HEK293 (cell line): ENCODE measurements around the gene WDR4.

Source experiments
- CTCF ChIA-PET: fragments of 350-600 bp; formaldehyde crosslinking; extraction: SDS; loops from one replicate; lab custom pipeline; 2021; ENCODE audit warnings: antibody characterized with exemption; lab: Yijun Ruan, JAX
- POLR2A ChIA-PET: fragments of 300-600 bp; formaldehyde crosslinking; extraction: SDS; loops from one replicate; lab custom pipeline; 2020; ENCODE audit warnings: antibody characterized with exemption, inconsistent platforms; lab: Yijun Ruan, JAX
- H3K27ac ChIP-seq: fragments of 200-500 bp; sonication (Bioruptor generic); 2 replicates; pipeline ENCODE4 v1.5.1; 2014; ENCODE audit warnings: low read depth, low read length, control low read depth, inconsistent platforms; ENCODE audit errors: extremely low read depth
- H3K36me3 ChIP-seq, 2 experiments: fragments of 200-500 bp in 1 of 2; sonication (Bioruptor generic) in 1 of 2; 1 replicate in 1 of 2; 2 replicates in 1 of 2; pipeline ENCODE4 v1.5.1; 2014 to 2017; ENCODE audit warnings: inconsistent platforms in 2 of 2, low read length in 2 of 2; ENCODE audit not compliant: control insufficient read depth in 2 of 2, insufficient read depth in 1 of 2
- H3K4me1 ChIP-seq: fragments of 200-500 bp; sonication (Bioruptor generic); 2 replicates; pipeline ENCODE4 v1.5.1; 2014; ENCODE audit warnings: mild to moderate bottlenecking, low read length, inconsistent platforms; ENCODE audit not compliant: control insufficient read depth, insufficient read depth
- H3K4me3 ChIP-seq: 2 replicates; pipeline ENCODE4 v1.5.1; 2011; ENCODE audit warnings: low read depth, mild to moderate bottlenecking, control low read depth, low read length, moderate library complexity
- H3K9me3 ChIP-seq: fragments of 200-500 bp; sonication (Bioruptor generic); 2 replicates; pipeline ENCODE4 v1.5.1; 2014; ENCODE audit warnings: low read depth, low read length, inconsistent platforms; ENCODE audit not compliant: control insufficient read depth, insufficient read depth
- OSR2 ChIP-seq: fragments of 450-650 bp; formaldehyde crosslinking; IDR thresholded peaks from 2 replicates; pipeline ENCODE4 v1.5.1; 2016; ENCODE audit warnings: missing biosample characterization, missing genetic modification characterization
- RBAK ChIP-seq: fragments of 450-650 bp; formaldehyde crosslinking; IDR thresholded peaks from 2 replicates; pipeline ENCODE4 v1.5.1; 2016; ENCODE audit warnings: missing biosample characterization, missing genetic modification characterization
- SCRT1 ChIP-seq: fragments of 450-650 bp; formaldehyde crosslinking; IDR thresholded peaks from 2 replicates; pipeline ENCODE4 v1.5.1; 2016; ENCODE audit warnings: missing biosample characterization, missing genetic modification characterization, borderline replicate concordance
- SETDB1 ChIP-seq: IDR thresholded peaks from one replicate; pipeline ENCODE4 v1.6.1; 2017; ENCODE audit warnings: mild to moderate bottlenecking, low read length, moderate library complexity, mixed read lengths; ENCODE audit not compliant: insufficient read length
- WT1 ChIP-seq: fragments of 450-650 bp; formaldehyde crosslinking; IDR thresholded peaks from 2 replicates; pipeline ENCODE4 v1.5.1; 2016; ENCODE audit warnings: missing biosample characterization, missing genetic modification characterization
- ZBTB20 ChIP-seq: fragments of 450-650 bp; formaldehyde crosslinking; IDR thresholded peaks from 2 replicates; pipeline ENCODE4 v1.5.1; 2016; ENCODE audit warnings: missing biosample characterization, missing genetic modification characterization
- ZNF140 ChIP-seq: fragments of 450-650 bp; formaldehyde crosslinking; IDR thresholded peaks from 2 replicates; pipeline ENCODE4 v1.5.1; 2016; ENCODE audit warnings: missing biosample characterization, missing genetic modification characterization
- ZNF155 ChIP-seq: fragments of 450-650 bp; formaldehyde crosslinking; IDR thresholded peaks from 2 replicates; pipeline ENCODE4 v1.5.1; 2016; ENCODE audit warnings: missing biosample characterization, missing genetic modification characterization
- ZNF174 ChIP-seq: fragments of 450-650 bp; formaldehyde crosslinking; IDR thresholded peaks from 2 replicates; pipeline ENCODE4 v1.5.0; 2017; ENCODE audit warnings: missing biosample characterization, mild to moderate bottlenecking, missing genetic modification characterization
- ZNF223 ChIP-seq: fragments of 450-650 bp; formaldehyde crosslinking; IDR thresholded peaks from 2 replicates; pipeline ENCODE4 v1.5.1; 2016; ENCODE audit warnings: missing biosample characterization, missing genetic modification characterization
- ZNF274 ChIP-seq, 2 experiments: fragments of 200-500 bp in 1 of 2; fragments of 450-650 bp in 1 of 2; sonication (Bioruptor generic) in 1 of 2; formaldehyde crosslinking in 1 of 2; IDR thresholded peaks; 2 replicates each; pipeline versions ENCODE4 v1.5.1 to v1.6.1; 2014 to 2016; ENCODE audit warnings: borderline replicate concordance in 1 of 2, inconsistent platforms in 1 of 2, low read length in 1 of 2, missing biosample characterization in 1 of 2, missing genetic modification characterization in 1 of 2
- ZNF292 ChIP-seq: fragments of 450-650 bp; formaldehyde crosslinking; IDR thresholded peaks from 2 replicates; pipeline ENCODE4 v1.5.1; 2016; ENCODE audit warnings: low read depth, missing biosample characterization, missing genetic modification characterization, borderline replicate concordance
- ZNF335 ChIP-seq: fragments of 450-650 bp; formaldehyde crosslinking; conservative IDR thresholded peaks from 2 replicates; pipeline ENCODE4 v1.5.1; 2016; ENCODE audit warnings: missing biosample characterization, missing genetic modification characterization
- ZNF350 ChIP-seq: fragments of 450-650 bp; formaldehyde crosslinking; IDR thresholded peaks from 2 replicates; pipeline ENCODE4 v1.5.0; 2017; ENCODE audit warnings: missing biosample characterization, mild to moderate bottlenecking, missing genetic modification characterization
- ZNF354C ChIP-seq: fragments of 450-650 bp; formaldehyde crosslinking; IDR thresholded peaks from 2 replicates; pipeline ENCODE4 v1.5.1; 2016; ENCODE audit warnings: missing biosample characterization, missing genetic modification characterization, low read depth, borderline replicate concordance
- ZNF37A ChIP-seq: fragments of 450-650 bp; IDR thresholded peaks from 2 replicates; pipeline ENCODE4 v1.5.1; 2018; ENCODE audit warnings: missing biosample characterization, missing genetic modification characterization
- ZNF530 ChIP-seq: fragments of 450-650 bp; formaldehyde crosslinking; IDR thresholded peaks from 2 replicates; pipeline ENCODE4 v1.5.1; 2016; ENCODE audit warnings: low read depth, missing biosample characterization, missing genetic modification characterization
- ZNF701 ChIP-seq: fragments of 450-650 bp; formaldehyde crosslinking; IDR thresholded peaks from 2 replicates; pipeline ENCODE4 v1.5.1; 2016; ENCODE audit warnings: missing biosample characterization, missing genetic modification characterization
- ZNF777 ChIP-seq: fragments of 450-650 bp; formaldehyde crosslinking; IDR thresholded peaks from 2 replicates; pipeline ENCODE4 v1.5.1; 2017; ENCODE audit warnings: missing biosample characterization, missing genetic modification characterization, borderline replicate concordance
- TF ChIP-seq, protein P1 (sequence below): fragments of 450-650 bp; formaldehyde crosslinking; conservative IDR thresholded peaks from 2 replicates; pipeline ENCODE4 v1.5.1; 2016; ENCODE audit warnings: low read depth, missing biosample characterization, missing genetic modification characterization
- TF ChIP-seq, protein P2 (sequence below): fragments of 450-650 bp; formaldehyde crosslinking; IDR thresholded peaks from 2 replicates; pipeline ENCODE4 v1.5.1; 2016; ENCODE audit warnings: missing biosample characterization, missing genetic modification characterization
- TF ChIP-seq, protein P3 (sequence below): fragments of 450-650 bp; formaldehyde crosslinking; IDR thresholded peaks from 2 replicates; pipeline ENCODE4 v1.5.1; 2016; ENCODE audit warnings: missing biosample characterization, missing genetic modification characterization
- TF ChIP-seq, protein P4 (sequence below): sonication (generic); formaldehyde crosslinking; IDR thresholded peaks from 2 replicates; pipeline ENCODE4 v1.8.1; 2022; ENCODE audit warnings: mild to moderate bottlenecking, moderate library complexity, missing genetic modification reagents
- TF ChIP-seq, protein P5 (sequence below): fragments of 450-650 bp; formaldehyde crosslinking; IDR thresholded peaks from 2 replicates; pipeline ENCODE4 v1.5.1; 2016; ENCODE audit warnings: missing biosample characterization, missing genetic modification characterization
- TF ChIP-seq, protein P6 (sequence below): fragments of 450-650 bp; formaldehyde crosslinking; IDR thresholded peaks from 2 replicates; pipeline ENCODE4 v1.5.1; 2016; ENCODE audit warnings: missing biosample characterization, missing genetic modification characterization

WDR4 gene

DNA sequence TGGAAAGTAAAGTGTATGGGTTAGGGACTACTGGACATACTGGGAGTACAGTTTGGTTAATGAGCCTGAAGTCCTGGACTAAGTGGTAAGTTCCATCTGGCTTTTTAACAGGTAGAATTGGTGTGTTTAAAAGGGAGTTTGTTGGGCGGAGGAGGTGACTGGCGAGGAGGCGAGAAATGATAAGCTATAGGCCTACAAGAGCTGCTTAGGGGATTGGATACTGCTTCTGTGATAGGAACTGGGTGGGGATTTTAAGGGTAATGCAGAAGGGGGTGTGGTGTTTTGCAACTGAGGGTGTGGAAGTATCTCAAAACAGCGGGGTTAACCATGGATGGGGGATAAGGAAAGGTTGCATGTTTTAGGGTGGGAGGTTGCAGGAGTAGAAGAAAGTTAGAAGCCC is 42.6 kb upstream of the WDR4 start:
- ChIA-PET CTCF (interaction anchor here (0.6 to 0.7 kb wide), 3 partner anchors 258 to 796 kb away, joined by 3 read pairs; no protein-coding TSS in a partner anchor), POLR2A (interaction anchor here (0.6 kb wide), 1 partner anchor 769 kb away, joined by 4 read pairs; no protein-coding TSS in a partner anchor)
- no peak overlapping the region for H3K27ac ChIP-seq

DNA sequence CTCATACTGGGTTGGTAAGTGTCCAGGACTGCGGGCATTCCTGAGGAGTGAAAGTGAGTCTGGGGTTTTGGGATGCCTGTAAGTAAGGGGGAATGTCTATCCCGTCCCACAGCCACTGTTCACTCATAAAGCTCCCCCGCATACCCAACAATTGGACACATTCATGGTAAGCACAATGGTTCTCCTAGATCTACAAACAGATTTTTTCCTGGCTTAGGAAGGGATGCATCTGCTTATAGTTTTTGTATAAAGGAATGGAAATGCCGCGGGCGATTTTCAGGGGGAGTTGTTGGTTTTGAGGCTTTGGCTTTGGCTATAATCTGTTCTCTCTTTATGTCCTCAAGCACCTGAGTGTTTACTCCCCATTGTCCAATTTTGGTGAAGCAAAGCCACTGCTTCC is 39.0 kb upstream of the WDR4 start:
- no peak overlapping the region for H3K27ac ChIP-seq
- ChIA-PET CTCF (no interaction called here), POLR2A (interaction anchor here (1.3 kb wide), 1 partner anchor 25 kb away, joined by 3 read pairs; the partner anchor contains the start of gene NDUFV3)
- H3K9me3 ChIP-seq: no peaks in the 10 kb centered on the region
- no peaks in the 10 kb centered on the region for H3K4me1 ChIP-seq
- no peak overlapping the region for H3K4me3 ChIP-seq
- H3K36me3 ChIP-seq: peaks cover 0 to under 1% of the 10 kb centered on the region in 2 experiments; a peak in 2 of 3 replicates
- TF ChIP-seq ZNF350: no peak
- TF ChIP-seq OSR2 (tag by site-specific recombination): no peak
- TF ChIP-seq ZNF274 (IDR thresholded peaks at IDR 0.05; ENCODE audit: low read length): no peak
- no peak for TF ChIP-seq ZNF274 (tag by site-specific recombination; IDR thresholded peaks at IDR 0.05; ENCODE audit: borderline replicate concordance)
- no peak for TF ChIP-seq WT1
- TF ChIP-seq RBAK (tag by site-specific recombination): no peak
- TF ChIP-seq ZBTB20: no peak
- TF ChIP-seq, protein P1, sequence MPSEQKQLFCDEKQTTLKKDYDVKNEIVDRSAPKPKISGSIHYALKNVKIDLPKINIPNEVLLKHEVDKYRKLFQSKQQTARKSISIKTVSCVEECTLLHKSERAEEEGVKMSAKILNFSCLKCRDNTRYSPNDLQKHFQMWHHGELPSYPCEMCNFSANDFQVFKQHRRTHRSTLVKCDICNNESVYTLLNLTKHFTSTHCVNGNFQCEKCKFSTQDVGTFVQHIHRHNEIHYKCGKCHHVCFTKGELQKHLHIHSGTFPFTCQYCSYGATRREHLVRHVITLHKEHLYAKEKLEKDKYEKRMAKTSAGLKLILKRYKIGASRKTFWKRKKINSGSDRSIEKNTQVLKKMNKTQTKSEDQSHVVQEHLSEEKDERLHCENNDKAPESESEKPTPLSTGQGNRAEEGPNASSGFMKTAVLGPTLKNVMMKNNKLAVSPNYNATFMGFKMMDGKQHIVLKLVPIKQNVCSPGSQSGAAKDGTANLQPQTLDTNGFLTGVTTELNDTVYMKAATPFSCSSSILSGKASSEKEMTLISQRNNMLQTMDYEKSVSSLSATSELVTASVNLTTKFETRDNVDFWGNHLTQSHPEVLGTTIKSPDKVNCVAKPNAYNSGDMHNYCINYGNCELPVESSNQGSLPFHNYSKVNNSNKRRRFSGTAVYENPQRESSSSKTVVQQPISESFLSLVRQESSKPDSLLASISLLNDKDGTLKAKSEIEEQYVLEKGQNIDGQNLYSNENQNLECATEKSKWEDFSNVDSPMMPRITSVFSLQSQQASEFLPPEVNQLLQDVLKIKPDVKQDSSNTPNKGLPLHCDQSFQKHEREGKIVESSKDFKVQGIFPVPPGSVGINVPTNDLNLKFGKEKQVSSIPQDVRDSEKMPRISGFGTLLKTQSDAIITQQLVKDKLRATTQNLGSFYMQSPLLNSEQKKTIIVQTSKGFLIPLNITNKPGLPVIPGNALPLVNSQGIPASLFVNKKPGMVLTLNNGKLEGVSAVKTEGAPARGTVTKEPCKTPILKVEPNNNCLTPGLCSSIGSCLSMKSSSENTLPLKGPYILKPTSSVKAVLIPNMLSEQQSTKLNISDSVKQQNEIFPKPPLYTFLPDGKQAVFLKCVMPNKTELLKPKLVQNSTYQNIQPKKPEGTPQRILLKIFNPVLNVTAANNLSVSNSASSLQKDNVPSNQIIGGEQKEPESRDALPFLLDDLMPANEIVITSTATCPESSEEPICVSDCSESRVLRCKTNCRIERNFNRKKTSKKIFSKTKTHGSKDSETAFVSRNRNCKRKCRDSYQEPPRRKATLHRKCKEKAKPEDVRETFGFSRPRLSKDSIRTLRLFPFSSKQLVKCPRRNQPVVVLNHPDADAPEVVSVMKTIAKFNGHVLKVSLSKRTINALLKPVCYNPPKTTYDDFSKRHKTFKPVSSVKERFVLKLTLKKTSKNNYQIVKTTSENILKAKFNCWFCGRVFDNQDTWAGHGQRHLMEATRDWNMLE: no peak
- TF ChIP-seq ZNF530 (tag by site-specific recombination): no peak
- TF ChIP-seq SETDB1: no peak

More for the DNA sequence above, 42.6 kb upstream of the WDR4 start:
- H3K4me1 ChIP-seq: no peaks in the 10 kb centered on the region; the same call in 1 of the 2 replicates
- no peak for TF ChIP-seq SCRT1 (tag by site-specific recombination)
- TF ChIP-seq, protein P2, sequence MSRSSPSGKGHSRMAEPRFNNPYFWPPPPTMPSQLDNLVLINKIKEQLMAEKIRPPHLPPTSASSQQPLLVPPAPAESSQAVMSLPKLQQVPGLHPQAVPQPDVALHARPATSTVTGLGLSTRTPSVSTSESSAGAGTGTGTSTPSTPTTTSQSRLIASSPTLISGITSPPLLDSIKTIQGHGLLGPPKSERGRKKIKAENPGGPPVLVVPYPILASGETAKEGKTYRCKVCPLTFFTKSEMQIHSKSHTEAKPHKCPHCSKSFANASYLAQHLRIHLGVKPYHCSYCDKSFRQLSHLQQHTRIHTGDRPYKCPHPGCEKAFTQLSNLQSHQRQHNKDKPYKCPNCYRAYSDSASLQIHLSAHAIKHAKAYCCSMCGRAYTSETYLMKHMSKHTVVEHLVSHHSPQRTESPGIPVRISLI (tag by site-specific recombination): no peak
- no peak for TF ChIP-seq ZNF335 (tag by site-specific recombination)
- TF ChIP-seq, protein P3, sequence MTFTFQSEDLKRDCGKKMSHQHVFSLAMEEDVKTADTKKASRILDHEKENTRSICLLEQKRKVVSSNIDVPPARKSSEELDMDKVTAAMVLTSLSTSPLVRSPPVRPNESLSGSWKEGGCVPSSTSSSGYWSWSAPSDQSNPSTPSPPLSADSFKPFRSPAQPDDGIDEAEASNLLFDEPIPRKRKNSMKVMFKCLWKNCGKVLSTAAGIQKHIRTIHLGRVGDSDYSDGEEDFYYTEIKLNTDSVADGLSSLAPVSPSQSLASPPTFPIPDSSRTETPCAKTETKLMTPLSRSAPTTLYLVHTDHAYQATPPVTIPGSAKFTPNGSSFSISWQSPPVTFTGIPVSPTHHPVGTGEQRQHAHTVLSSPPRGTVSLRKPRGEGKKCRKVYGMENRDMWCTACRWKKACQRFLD: no peak
- TF ChIP-seq ZNF174 (tag by site-specific recombination): no peak
- no peak for TF ChIP-seq ZNF292 (tag by site-specific recombination)
- TF ChIP-seq ZNF354C: no peak
- no peak for TF ChIP-seq ZNF155
- TF ChIP-seq ZNF223 (tag by site-specific recombination): no peak
- no peak for TF ChIP-seq ZNF37A (tag by site-specific recombination)
- TF ChIP-seq, protein P4, sequence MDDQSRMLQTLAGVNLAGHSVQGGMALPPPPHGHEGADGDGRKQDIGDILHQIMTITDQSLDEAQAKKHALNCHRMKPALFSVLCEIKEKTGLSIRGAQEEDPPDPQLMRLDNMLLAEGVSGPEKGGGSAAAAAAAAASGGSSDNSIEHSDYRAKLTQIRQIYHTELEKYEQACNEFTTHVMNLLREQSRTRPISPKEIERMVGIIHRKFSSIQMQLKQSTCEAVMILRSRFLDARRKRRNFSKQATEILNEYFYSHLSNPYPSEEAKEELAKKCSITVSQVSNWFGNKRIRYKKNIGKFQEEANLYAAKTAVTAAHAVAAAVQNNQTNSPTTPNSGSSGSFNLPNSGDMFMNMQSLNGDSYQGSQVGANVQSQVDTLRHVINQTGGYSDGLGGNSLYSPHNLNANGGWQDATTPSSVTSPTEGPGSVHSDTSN: no peak
- TF ChIP-seq, protein P5, sequence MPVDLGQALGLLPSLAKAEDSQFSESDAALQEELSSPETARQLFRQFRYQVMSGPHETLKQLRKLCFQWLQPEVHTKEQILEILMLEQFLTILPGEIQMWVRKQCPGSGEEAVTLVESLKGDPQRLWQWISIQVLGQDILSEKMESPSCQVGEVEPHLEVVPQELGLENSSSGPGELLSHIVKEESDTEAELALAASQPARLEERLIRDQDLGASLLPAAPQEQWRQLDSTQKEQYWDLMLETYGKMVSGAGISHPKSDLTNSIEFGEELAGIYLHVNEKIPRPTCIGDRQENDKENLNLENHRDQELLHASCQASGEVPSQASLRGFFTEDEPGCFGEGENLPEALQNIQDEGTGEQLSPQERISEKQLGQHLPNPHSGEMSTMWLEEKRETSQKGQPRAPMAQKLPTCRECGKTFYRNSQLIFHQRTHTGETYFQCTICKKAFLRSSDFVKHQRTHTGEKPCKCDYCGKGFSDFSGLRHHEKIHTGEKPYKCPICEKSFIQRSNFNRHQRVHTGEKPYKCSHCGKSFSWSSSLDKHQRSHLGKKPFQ (tag by site-specific recombination): no peak
- TF ChIP-seq ZNF140 (tag by site-specific recombination): no peak
- no peak for TF ChIP-seq ZNF701 (tag by site-specific recombination)
- no peak for TF ChIP-seq ZNF777
- TF ChIP-seq, protein P6, sequence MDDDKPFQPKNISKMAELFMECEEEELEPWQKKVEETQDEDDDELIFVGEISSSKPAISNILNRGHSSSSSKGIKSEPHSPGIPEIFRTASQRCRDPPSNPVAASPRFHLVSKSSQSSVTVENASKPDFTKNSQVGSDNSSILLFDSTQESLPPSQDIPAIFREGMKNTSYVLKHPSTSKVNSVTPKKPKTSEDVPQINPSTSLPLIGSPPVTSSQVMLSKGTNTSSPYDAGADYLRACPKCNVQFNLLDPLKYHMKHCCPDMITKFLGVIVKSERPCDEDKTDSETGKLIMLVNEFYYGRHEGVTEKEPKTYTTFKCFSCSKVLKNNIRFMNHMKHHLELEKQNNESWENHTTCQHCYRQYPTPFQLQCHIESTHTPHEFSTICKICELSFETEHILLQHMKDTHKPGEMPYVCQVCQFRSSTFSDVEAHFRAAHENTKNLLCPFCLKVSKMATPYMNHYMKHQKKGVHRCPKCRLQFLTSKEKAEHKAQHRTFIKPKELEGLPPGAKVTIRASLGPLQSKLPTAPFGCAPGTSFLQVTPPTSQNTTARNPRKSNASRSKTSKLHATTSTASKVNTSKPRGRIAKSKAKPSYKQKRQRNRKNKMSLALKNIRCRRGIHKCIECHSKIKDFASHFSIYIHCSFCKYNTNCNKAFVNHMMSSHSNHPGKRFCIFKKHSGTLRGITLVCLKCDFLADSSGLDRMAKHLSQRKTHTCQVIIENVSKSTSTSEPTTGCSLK (tag by site-specific recombination): no peak
- no peaks in the 10 kb centered on the region for H3K36me3 ChIP-seq
- no peaks in the 10 kb centered on the region for H3K9me3 ChIP-seq
- H3K4me3 ChIP-seq: no peak overlapping the region
